GM23248 (cell line): Measurements from ENCODE around the gene HMGCLL1. TPM values are rescaled to one million over a fixed set of nuclear protein-coding genes. Genes with fewer than 3 reads are reported as not detected.

Experiments
- DNase-seq: peaks from one replicate; pipeline ENCODE4 v3.0.0-alpha.2; 2015
- H2AFZ ChIP-seq: fragments of 200-600 bp; sonication (generic); 2 replicates; pipeline ENCODE4 v1.6.1; 2016; ENCODE audit warnings: antibody characterized with exemption
- H3F3A ChIP-seq: fragments of 200-600 bp; sonication (generic); 2 replicates; pipeline ENCODE4 v1.6.1; 2016; ENCODE audit warnings: mild to moderate bottlenecking, antibody characterized with exemption, mixed run types; ENCODE audit not compliant: insufficient read depth
- H3K27ac ChIP-seq: fragments of 200-600 bp; sonication (generic); 2 replicates; pipeline ENCODE4 v1.5.1; 2016; ENCODE audit warnings: mild to moderate bottlenecking
- H3K27me3 ChIP-seq: fragments of 200-600 bp; sonication (generic); replicated peaks from 2 replicates; pipeline ENCODE4 v1.6.1; 2016; ENCODE audit warnings: mild to moderate bottlenecking; ENCODE audit not compliant: insufficient read depth
- H3K36me3 ChIP-seq: fragments of 200-600 bp; sonication (generic); 2 replicates; pipeline ENCODE4 v1.6.1; 2016; ENCODE audit warnings: low read depth, mild to moderate bottlenecking
- H3K4me1 ChIP-seq: fragments of 200-600 bp; sonication (generic); 2 replicates; pipeline ENCODE4 v1.6.1; 2016; ENCODE audit warnings: mild to moderate bottlenecking; ENCODE audit not compliant: insufficient read depth
- H3K4me2 ChIP-seq: fragments of 200-600 bp; sonication (generic); one replicate; pipeline ENCODE4 v1.6.1; 2016; ENCODE audit warnings: mild to moderate bottlenecking; ENCODE audit not compliant: unreplicated experiment
- H3K4me3 ChIP-seq: fragments of 200-600 bp; sonication (generic); 2 replicates; pipeline ENCODE4 v1.5.1; 2016; ENCODE audit warnings: mild to moderate bottlenecking
- H3K79me2 ChIP-seq: fragments of 200-600 bp; sonication (generic); 2 replicates; pipeline ENCODE4 v1.6.1; 2016; ENCODE audit warnings: mild to moderate bottlenecking; ENCODE audit not compliant: insufficient read depth
- H3K9ac ChIP-seq: fragments of 200-600 bp; sonication (generic); 2 replicates; pipeline ENCODE4 v1.6.1; 2016; ENCODE audit warnings: mild to moderate bottlenecking
- H3K9me2 ChIP-seq: fragments of 200-600 bp; sonication (generic); 2 replicates; pipeline ENCODE4 v1.6.1; 2016; ENCODE audit warnings: mixed run types, mild to moderate bottlenecking, moderate library complexity; ENCODE audit not compliant: insufficient read depth
- H3K9me3 ChIP-seq: fragments of 200-600 bp; sonication (generic); one replicate; pipeline ENCODE4 v1.6.1; 2017; ENCODE audit warnings: low read depth
- H4K20me1 ChIP-seq: fragments of 200-600 bp; sonication (generic); 2 replicates; pipeline ENCODE4 v1.6.0; 2016; ENCODE audit not compliant: insufficient read depth
- EZH2 ChIP-seq: fragments of 200-600 bp; sonication (generic); IDR thresholded peaks from 2 replicates; pipeline ENCODE4 v1.6.1; 2018; ENCODE audit warnings: antibody characterized with exemption, mild to moderate bottlenecking; ENCODE audit not compliant: insufficient read depth, poor library complexity, severe bottlenecking
- EZH2phosphoT487 ChIP-seq: fragments of 200-600 bp; sonication (generic); IDR thresholded peaks from 2 replicates; pipeline ENCODE4 v1.6.1; 2018; ENCODE audit warnings: antibody characterized with exemption, moderate library complexity, mild to moderate bottlenecking, low read depth; ENCODE audit not compliant: insufficient read depth
- WGBS, 2 experiments: methylation state at CpG; one replicate each; pipeline ENCODE4 v1.1.6; 2015 to 2017; ENCODE audit warnings: low lambda C conversion rate in 2 of 2, low coverage in 1 of 2; ENCODE audit errors: missing lambda C conversion rate in 2 of 2; 5-methylcytosine and 5-hydroxymethylcytosine counted together
- in situ Hi-C: fragments of 300-500 bp; cut with MboI; formaldehyde crosslinking; loops from 2 replicates; pipeline ENCODE4 v1.15.0; 2020
- polyA plus RNA-seq: library from polyadenylated mRNA; unstranded; fragments of >200 nt; fragmentation: Nextera tagmentation; extraction: Ambion mirVana; gene quantifications from 2 replicates; pipeline ENCODE4 v1.2.1, GENCODE V29; 2016
- total RNA-seq: library from RNA; depleted of rRNA; stranded (reverse); fragments of >200 nt; shearing (Covaris generic); gene quantifications from 2 replicates; pipeline ENCODE4 v1.2.3, GENCODE V29; 2014

HMGCLL1 gene
- total and polyA plus RNA-seq, 2 experiments from 2014 or later = not detected

GRCh38 chr6:55495277-55495676 lies 83.7 kb downstream of the HMGCLL1 start:
- WGBS, 2 experiments = 65 to 70% methylated on average over 3 of the region's 3 CpGs
- in situ Hi-C loops = no loop called here
- Histone ChIP-seq H4K20me1 (no peaks in the 10 kb centered on the region), H3K4me3 (no peak overlapping the region), H3F3A (no peaks in the 10 kb centered on the region), H3K36me3 (no peaks in the 10 kb centered on the region), H3K9me3 (no peaks in the 10 kb centered on the region), H3K27ac (no peak overlapping the region), H3K4me2 (no peak overlapping the region), H3K9me2 (no peaks in the 10 kb centered on the region), H3K4me1 (no peaks in the 10 kb centered on the region), H3K79me2 (no peaks in the 10 kb centered on the region), H3K9ac (no peak overlapping the region), H3K27me3 (no peaks in the 10 kb centered on the region), H2AFZ (no peak overlapping the region)
- no peak for TF ChIP-seq EZH2
- no peak for TF ChIP-seq EZH2phosphoT487
- DNase-seq = no peak

DNA sequence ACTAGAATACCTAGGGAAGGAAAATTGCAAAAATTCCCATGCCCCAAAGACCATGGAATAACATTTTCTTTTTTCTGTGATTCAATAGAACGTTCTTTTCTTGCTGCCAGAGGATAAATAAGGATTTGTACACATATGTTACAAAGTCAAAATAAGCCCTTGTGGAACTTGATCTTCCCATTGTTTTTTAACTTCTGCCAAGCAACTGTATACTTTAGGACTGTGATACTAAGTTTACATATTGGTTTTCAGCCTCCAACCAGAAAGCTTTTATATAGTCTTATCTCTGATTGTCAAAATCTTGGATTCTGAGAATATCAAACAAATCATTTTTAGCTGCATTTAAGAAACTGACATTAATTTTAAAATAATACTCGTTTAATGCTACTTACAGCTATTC lies 84.6 kb downstream of the HMGCLL1 start:
- H3K4me2 ChIP-seq = no peak overlapping the region
- H3K9ac ChIP-seq = no peak overlapping the region
- no peaks in the 10 kb centered on the region for H3F3A ChIP-seq
- H3K27me3 ChIP-seq = no peaks in the 10 kb centered on the region
- H3K9me2 ChIP-seq = no peaks in the 10 kb centered on the region
- DNase-seq = no peak
- H3K4me1 ChIP-seq = no peaks in the 10 kb centered on the region
- H2AFZ ChIP-seq = no peak overlapping the region
- H4K20me1 ChIP-seq = no peaks in the 10 kb centered on the region
- H3K36me3 ChIP-seq = no peaks in the 10 kb centered on the region
- 50 to 64% methylated on average over 2 of the region's 2 CpGs for WGBS, 2 experiments
- no peak overlapping the region for H3K27ac ChIP-seq
- TF ChIP-seq EZH2phosphoT487 = no peak
- TF ChIP-seq EZH2 = no peak
- H3K9me3 ChIP-seq = no peaks in the 10 kb centered on the region
- H3K79me2 ChIP-seq = no peaks in the 10 kb centered on the region
- no peak overlapping the region for H3K4me3 ChIP-seq
- in situ Hi-C loops = no loop called here

GRCh38 chr6:55492259-55492658 lies 86.7 kb downstream of the HMGCLL1 start:
- WGBS, 2 experiments = 89 to 91% methylated on average over 4 of the region's 4 CpGs
- no peak overlapping the region for H3K27ac ChIP-seq
- in situ Hi-C loops = no loop called here
- no peak overlapping the region for H3K4me2 ChIP-seq
- no peaks in the 10 kb centered on the region for H3K27me3 ChIP-seq
- H3K79me2 ChIP-seq = no peaks in the 10 kb centered on the region
- H3K9me2 ChIP-seq = no peaks in the 10 kb centered on the region
- H4K20me1 ChIP-seq = no peaks in the 10 kb centered on the region
- TF ChIP-seq EZH2 = no peak
- TF ChIP-seq EZH2phosphoT487 = no peak
- H3K4me3 ChIP-seq = no peak overlapping the region
- H3K9ac ChIP-seq = no peak overlapping the region
- H3F3A ChIP-seq = no peaks in the 10 kb centered on the region
- DNase-seq = no peak
- no peaks in the 10 kb centered on the region for H3K9me3 ChIP-seq
- no peaks in the 10 kb centered on the region for H3K4me1 ChIP-seq
- no peak overlapping the region for H2AFZ ChIP-seq
- no peaks in the 10 kb centered on the region for H3K36me3 ChIP-seq

- in situ Hi-C loops = no loop called here
- TF ChIP-seq EZH2 (no peak), EZH2phosphoT487 (no peak)
- no peak for DNase-seq
- H3K79me2 ChIP-seq = no peaks in the 10 kb centered on the region
- no peak overlapping the region for H2AFZ ChIP-seq
- no peaks in the 10 kb centered on the region for H4K20me1 ChIP-seq
- H3K36me3 ChIP-seq = no peaks in the 10 kb centered on the region
- H3K9me3 ChIP-seq = no peaks in the 10 kb centered on the region
- H3F3A ChIP-seq = no peaks in the 10 kb centered on the region
- no peaks in the 10 kb centered on the region for H3K9me2 ChIP-seq
- no peaks in the 10 kb centered on the region for H3K4me1 ChIP-seq
- H3K27me3 ChIP-seq = no peaks in the 10 kb centered on the region
- no peak overlapping the region for H3K27ac ChIP-seq
- no peak overlapping the region for H3K4me2 ChIP-seq
- H3K4me3 ChIP-seq = no peak overlapping the region
- no peak overlapping the region for H3K9ac ChIP-seq
These were observed 88.1 kb downstream of the HMGCLL1 start for GRCh38 chr6:55490871-55491270.

DNA sequence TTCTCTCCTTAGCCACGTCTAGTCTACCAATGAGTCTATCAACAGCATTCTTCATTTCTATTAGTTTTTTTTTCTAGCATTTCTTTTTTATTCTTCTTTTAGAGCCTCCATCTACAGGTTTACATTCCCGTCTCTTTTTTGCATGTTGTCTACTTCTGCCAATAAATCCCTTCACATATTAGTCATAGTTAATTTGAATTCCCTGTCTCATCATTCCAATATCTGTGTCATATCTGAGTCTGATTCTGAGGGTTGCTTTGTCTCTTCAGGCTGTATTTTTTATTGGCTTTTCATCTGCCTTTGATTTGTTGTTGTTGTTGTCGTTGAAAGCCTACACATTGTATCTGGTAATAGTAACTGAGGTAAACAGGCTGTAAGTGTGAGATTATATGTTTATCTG lies 104.6 kb downstream of the HMGCLL1 start:
- Histone ChIP-seq H3K4me3 (no peak overlapping the region), H3K27ac (no peak overlapping the region), H3K79me2 (no peaks in the 10 kb centered on the region), H3K4me1 (peaks cover 3% of the 10 kb centered on the region; the same call in 1 of the 2 replicates), H3K9me3 (no peaks in the 10 kb centered on the region), H3K9me2 (no peaks in the 10 kb centered on the region), H4K20me1 (no peaks in the 10 kb centered on the region), H3K9ac (no peak overlapping the region), H3F3A (no peaks in the 10 kb centered on the region), H3K4me2 (no peak overlapping the region), H3K27me3 (no peaks in the 10 kb centered on the region), H2AFZ (no peak overlapping the region), H3K36me3 (no peaks in the 10 kb centered on the region)
- 52 to 63% methylated on average over 3 of the region's 3 CpGs for WGBS, 2 experiments
- TF ChIP-seq EZH2phosphoT487 (no peak), EZH2 (no peak)
- peak; percentile 20 for DNase-seq
- in situ Hi-C loops = no loop called here
